PC-9 (cell line): ENCODE results near the gene HDAC2. TPM values are rescaled to one million over a fixed set of nuclear protein-coding genes. Genes with fewer than 3 reads are reported as not detected.

ENCODE experiments used
- BruUV-seq: library from RNA; stranded (reverse); fragments of 400-500 nt; replicated peaks from 2 replicates; lab custom pipeline; 2021; lab: Mats Ljungman, UMichigan
- CTCF ChIA-PET: fragments of 300-600 bp; sonication (Branson Sonifier 250); formaldehyde crosslinking; loops from one replicate; lab custom pipeline; 2022; ENCODE audit warnings: antibody characterized with exemption; lab: Charles Lee
- POLR2A ChIA-PET: fragments of 300-600 bp; sonication (Branson Sonifier 250); formaldehyde crosslinking; loops from one replicate; lab custom pipeline; 2022; ENCODE audit warnings: antibody characterized with exemption; ENCODE audit not compliant: unreplicated experiment; lab: Charles Lee
- DNase-seq, 2 experiments: peaks; one replicate each; pipeline versions ENCODE4 v3.0.0 to v3.0.0-alpha.2; 2015 to 2022; ENCODE audit warnings: mixed read lengths in 1 of 2
- H2AFZ ChIP-seq: fragments of 200-600 bp; sonication (generic); 2 replicates; pipeline ENCODE4 v1.8.1; 2017; ENCODE audit warnings: antibody characterized with exemption
- H3F3A ChIP-seq: fragments of 200-600 bp; sonication (generic); 2 replicates; pipeline ENCODE4 v1.8.1; 2017; ENCODE audit warnings: antibody characterized with exemption, mild to moderate bottlenecking, low read depth; ENCODE audit not compliant: insufficient read depth
- H3K27ac ChIP-seq: fragments of 200-600 bp; sonication (generic); 2 replicates; pipeline ENCODE4 v1.6.1; 2016; ENCODE audit warnings: mixed run types
- H3K27me3 ChIP-seq: fragments of 200-600 bp; sonication (generic); 2 replicates; pipeline ENCODE4 v1.6.1; 2016; ENCODE audit warnings: low read depth, mixed run types; ENCODE audit not compliant: insufficient read depth
- H3K36me3 ChIP-seq: fragments of 200-600 bp; sonication (generic); 2 replicates; pipeline ENCODE4 v1.6.1; 2016; ENCODE audit warnings: low read depth, mixed run types
- H3K4me1 ChIP-seq: fragments of 200-600 bp; sonication (generic); replicated peaks from 2 replicates; pipeline ENCODE4 v1.6.1; 2016; ENCODE audit warnings: mixed run types; ENCODE audit not compliant: insufficient read depth
- H3K4me2 ChIP-seq: fragments of 200-600 bp; sonication (generic); 2 replicates; pipeline ENCODE4 v1.6.1; 2017; ENCODE audit warnings: mixed run types
- H3K4me3 ChIP-seq: fragments of 200-600 bp; sonication (generic); 2 replicates; pipeline ENCODE4 v1.6.1; 2016; ENCODE audit warnings: mixed run types
- H3K79me2 ChIP-seq: fragments of 200-600 bp; sonication (generic); 2 replicates; pipeline ENCODE4 v1.6.1; 2017; ENCODE audit warnings: low read depth, mixed run types
- H3K9me2 ChIP-seq: fragments of 200-600 bp; sonication (generic); 2 replicates; pipeline ENCODE4 v1.8.1; 2017; ENCODE audit warnings: mild to moderate bottlenecking; ENCODE audit not compliant: insufficient read depth
- H3K9me3 ChIP-seq: fragments of 200-600 bp; sonication (generic); 2 replicates; pipeline ENCODE4 v1.8.1; 2016; ENCODE audit warnings: low read depth; ENCODE audit not compliant: insufficient read depth
- H4K20me1 ChIP-seq: fragments of 200-600 bp; sonication (generic); 2 replicates; pipeline ENCODE4 v1.8.1; 2017; ENCODE audit not compliant: insufficient read depth
- CTCF ChIP-seq: fragments of 200-600 bp; sonication (generic); conservative IDR thresholded peaks from 2 replicates; pipeline ENCODE4 v1.6.1; 2017; ENCODE audit warnings: mixed run types, antibody characterized with exemption, mild to moderate bottlenecking, moderate library complexity
- EZH2 ChIP-seq: fragments of 200-600 bp; sonication (generic); IDR thresholded peaks from 2 replicates; pipeline ENCODE4 v1.8.0; 2017; ENCODE audit warnings: antibody characterized with exemption, low read depth
- intact Hi-C: fragments of 100-400 bp; cut with micrococcal nuclease; formaldehyde crosslinking; loops from one replicate; pipeline ENCODE4 v1.10.0; 2022; ENCODE audit not compliant: unreplicated experiment
- total RNA-seq: library from RNA; stranded (reverse); gene quantifications from 2 replicates; pipeline ENCODE4 v1.2.3, GENCODE V29; 2021

The HDAC2 gene
- total RNA-seq, 1 experiment from 2014 or later = 131 TPM

GRCh38 chr6:113999284-113999683, 28.3 kb upstream of the HDAC2 start:
- no TSS peak for BruUV-seq
- no peak for DNase-seq
- TF ChIP-seq CTCF = no peak
- no peak for TF ChIP-seq EZH2

GRCh38 chr6:113998811-113999210, 27.9 kb upstream of the HDAC2 start:
- H2AFZ ChIP-seq = no peak overlapping the region
- CTCF ChIA-PET = interaction anchor here (0.7 kb wide), 1 partner anchor 365 kb away, joined by 7 read pairs; no protein-coding TSS in a partner anchor
- no peaks in the 10 kb centered on the region for H3K9me3 ChIP-seq
- intact Hi-C loops = loop anchor here (10.0 kb wide), 1 partner anchor 746 kb away; no protein-coding TSS in a partner anchor
- no peaks in the 10 kb centered on the region for H3F3A ChIP-seq
- no peaks in the 10 kb centered on the region for H4K20me1 ChIP-seq
- H3K27me3 ChIP-seq = no peaks in the 10 kb centered on the region
- TF ChIP-seq CTCF = no peak
- TF ChIP-seq EZH2 = no peak
- no peak overlapping the region for H3K4me3 ChIP-seq
- H3K79me2 ChIP-seq = no peaks in the 10 kb centered on the region
- POLR2A ChIA-PET = no interaction called here
- H3K36me3 ChIP-seq = no peaks in the 10 kb centered on the region
- 0 out of 2 replicates have a peak, but pooled peaks cover 19% of the 10 kb centered on the region for H3K4me1 ChIP-seq
- no peaks in the 10 kb centered on the region for H3K9me2 ChIP-seq
- H3K27ac ChIP-seq = no peak overlapping the region
- BruUV-seq = no TSS peak
- no peak for DNase-seq
- H3K4me2 ChIP-seq = no peak overlapping the region

More at GRCh38 chr6:113999284-113999683, 28.3 kb upstream of the HDAC2 start:
- no peaks in the 10 kb centered on the region for H3K27me3 ChIP-seq
- H2AFZ ChIP-seq = no peak overlapping the region
- 0 out of 2 replicates have a peak, but pooled peaks cover 19% of the 10 kb centered on the region for H3K4me1 ChIP-seq
- H3K36me3 ChIP-seq = no peaks in the 10 kb centered on the region
- no peaks in the 10 kb centered on the region for H3K79me2 ChIP-seq
- no peak overlapping the region for H3K4me3 ChIP-seq
- POLR2A ChIA-PET = no interaction called here
- no peak overlapping the region for H3K4me2 ChIP-seq
- no peak overlapping the region for H3K27ac ChIP-seq
- no peaks in the 10 kb centered on the region for H4K20me1 ChIP-seq
- no peaks in the 10 kb centered on the region for H3K9me3 ChIP-seq
- H3K9me2 ChIP-seq = no peaks in the 10 kb centered on the region
- CTCF ChIA-PET = interaction anchor here (0.7 kb wide), 1 partner anchor 364 kb away, joined by 7 read pairs; no protein-coding TSS in a partner anchor
- H3F3A ChIP-seq = no peaks in the 10 kb centered on the region
- intact Hi-C loops = loop anchor here (10.0 kb wide), 1 partner anchor 746 kb away; no protein-coding TSS in a partner anchor

- Histone ChIP-seq H3F3A (no peaks in the 10 kb centered on the region), H3K27me3 (no peaks in the 10 kb centered on the region), H3K4me2 (peak overlapping the region; percentile 10), H3K9me3 (no peaks in the 10 kb centered on the region), H4K20me1 (no peaks in the 10 kb centered on the region), H3K4me3 (no peak overlapping the region), H3K4me1 (0 out of 2 replicates have a peak, but pooled peaks cover 19% of the 10 kb centered on the region), H3K27ac (no peak overlapping the region), H3K36me3 (no peaks in the 10 kb centered on the region), H3K79me2 (no peaks in the 10 kb centered on the region), H3K9me2 (no peaks in the 10 kb centered on the region), H2AFZ (no peak overlapping the region)
- no TSS peak for BruUV-seq
- CTCF ChIA-PET = interaction anchor here (0.7 kb wide), 1 partner anchor 300 kb away, joined by 4 read pairs; no protein-coding TSS in a partner anchor
- intact Hi-C loops = loop anchor here (2.0 to 10.0 kb wide), 2 partner anchors 14 to 748 kb away; no protein-coding TSS in a partner anchor
- peak in 1 of 2 experiments; percentile 65 for DNase-seq
- POLR2A ChIA-PET = interaction anchor here (0.7 kb wide), 3 partner anchors 48 to 347 kb away, joined by 3 to 9 read pairs (median 3); no protein-coding TSS in a partner anchor
- TF ChIP-seq CTCF = no peak
- no peak for TF ChIP-seq EZH2
These were observed 26.2 kb upstream of the HDAC2 start for GRCh38 chr6:113997116-113997515.
